Neuronal stem cell (in vitro differentiated cells): ENCODE results near the gene SIDT2.

Source experiments
- DNase-seq: peaks from one replicate; pipeline ENCODE4 v3.0.0-alpha.2; 2013; ENCODE audit warnings: low spot score
- H2AFZ ChIP-seq: one replicate; pipeline ENCODE4 v1.6.1; 2013; ENCODE audit warnings: mild to moderate bottlenecking, low read length, inconsistent platforms
- H2AK5ac ChIP-seq: 2 replicates; pipeline ENCODE4 v1.6.1; 2013; ENCODE audit warnings: low read depth, mild to moderate bottlenecking, inconsistent platforms, low read length, moderate library complexity, mixed read lengths
- H2BK120ac ChIP-seq: 2 replicates; pipeline ENCODE4 v1.6.1; 2013; ENCODE audit warnings: low read depth, mild to moderate bottlenecking, inconsistent platforms, low read length, moderate library complexity, mixed read lengths
- H2BK12ac ChIP-seq: one replicate; pipeline ENCODE4 v1.6.1; 2013; ENCODE audit warnings: low read length, inconsistent platforms
- H2BK15ac ChIP-seq: 2 replicates; pipeline ENCODE4 v1.6.1; 2013; ENCODE audit warnings: mild to moderate bottlenecking, low read length, inconsistent platforms, mixed read lengths
- H2BK5ac ChIP-seq: one replicate; pipeline ENCODE4 v1.6.1; 2013; ENCODE audit warnings: inconsistent platforms, mild to moderate bottlenecking, low read length, moderate library complexity
- H3K14ac ChIP-seq: one replicate; pipeline ENCODE4 v1.6.1; 2013; ENCODE audit warnings: low read length, inconsistent platforms
- H3K18ac ChIP-seq: 2 replicates; pipeline ENCODE4 v1.6.1; 2013; ENCODE audit warnings: low read length, inconsistent platforms
- H3K23ac ChIP-seq: 2 replicates; pipeline ENCODE4 v1.6.1; 2013; ENCODE audit warnings: low read depth, mild to moderate bottlenecking, mixed read lengths, low read length, inconsistent platforms; ENCODE audit not compliant: poor library complexity
- H3K27ac ChIP-seq: replicated peaks from 3 replicates; pipeline ENCODE4 v1.5.1; 2013; ENCODE audit warnings: low read length, inconsistent platforms
- H3K27me3 ChIP-seq, 3 experiments: 2 replicates each; pipeline ENCODE4 v1.6.1; 2013; ENCODE audit warnings: low read length in 3 of 3, mild to moderate bottlenecking in 2 of 3, inconsistent platforms in 1 of 3, low read depth in 1 of 3, mixed read lengths in 1 of 3, moderate library complexity in 1 of 3; ENCODE audit not compliant: control insufficient read depth in 3 of 3, insufficient read depth in 3 of 3
- H3K36me3 ChIP-seq, 2 donors: replicated peaks in 1 of 2; 2 replicates each; pipeline ENCODE4 v1.6.1; 2013; ENCODE audit warnings: low read length in 2 of 2; ENCODE audit not compliant: control insufficient read depth in 2 of 2, insufficient read depth in 2 of 2
- H3K4ac ChIP-seq: 2 replicates; pipeline ENCODE4 v1.6.1; 2013; ENCODE audit warnings: inconsistent platforms, mild to moderate bottlenecking, low read length, moderate library complexity
- H3K4me1 ChIP-seq, 2 donors: 1 replicate in 1 of 2; 2 replicates in 1 of 2; pipeline ENCODE4 v1.6.1; 2013; ENCODE audit warnings: low read length in 2 of 2, low read depth in 1 of 2; ENCODE audit not compliant: control insufficient read depth in 2 of 2, insufficient read depth in 1 of 2
- H3K4me2 ChIP-seq: one replicate; pipeline ENCODE4 v1.6.1; 2013; ENCODE audit warnings: mild to moderate bottlenecking, low read length, inconsistent platforms; ENCODE audit not compliant: insufficient read depth, poor library complexity, severe bottlenecking
- H3K4me3 ChIP-seq, 2 donors: 2 replicates each; pipeline ENCODE4 v1.5.1; 2013; ENCODE audit warnings: low read length in 2 of 2, mild to moderate bottlenecking in 2 of 2, inconsistent platforms in 1 of 2, moderate library complexity in 1 of 2
- H3K79me1 ChIP-seq: one replicate; pipeline ENCODE4 v1.6.1; 2013; ENCODE audit warnings: low read depth, mild to moderate bottlenecking, inconsistent platforms, low read length, moderate library complexity
- H3K9ac ChIP-seq: one replicate; pipeline ENCODE4 v1.6.1; 2013; ENCODE audit warnings: mild to moderate bottlenecking, low read depth, low read length, inconsistent platforms; ENCODE audit not compliant: poor library complexity
- H3K9me3 ChIP-seq, 2 donors: replicated peaks in 1 of 2; 2 replicates each; pipeline versions ENCODE3 to v1.6.1; 2013; ENCODE audit warnings: low read length in 2 of 2, mild to moderate bottlenecking in 2 of 2, inconsistent platforms in 1 of 2, low read depth in 1 of 2, mixed read lengths in 1 of 2, moderate library complexity in 1 of 2; ENCODE audit not compliant: control insufficient read depth in 2 of 2, insufficient read depth in 1 of 2
- H4K8ac ChIP-seq: one replicate; pipeline ENCODE4 v1.6.1; 2013; ENCODE audit warnings: low read depth, mild to moderate bottlenecking, inconsistent platforms, low read length, moderate library complexity
- H4K91ac ChIP-seq: one replicate; pipeline ENCODE4 v1.6.1; 2013; ENCODE audit warnings: low read length, low read depth, mild to moderate bottlenecking, inconsistent platforms; ENCODE audit not compliant: poor library complexity
- WGBS, 2 donors: extraction: QIAGEN DNeasy Blood & Tissue Kit; methylation state at CpG; one replicate each; pipeline ENCODE4 v1.1.7; 2013; ENCODE audit warnings: missing lambda C conversion rate in 2 of 2, mixed read lengths in 1 of 2; ENCODE audit not compliant: insufficient read length in 2 of 2, insufficient replicate concordance in 1 of 2; ENCODE audit errors: extremely low coverage in 2 of 2; 5-methylcytosine and 5-hydroxymethylcytosine counted together

SIDT2 gene

GRCh38 chr11:117193130-117194020, 14.8 kb downstream of the SIDT2 start:
- no peaks in the 10 kb centered on the region for H3K27me3 ChIP-seq
- no peaks in the 10 kb centered on the region for H3K9me3 ChIP-seq
- no peak overlapping the region for H2AK5ac ChIP-seq
- H3K4me3 ChIP-seq = no peak overlapping the region
- H4K91ac ChIP-seq = no peak overlapping the region
- no peak for DNase-seq
- H2BK5ac ChIP-seq = no peak overlapping the region
- no peak overlapping the region for H2AFZ ChIP-seq
- no CpG with 5 or more reads among the region's 15 CpGs for WGBS, 2 donors
- no peak overlapping the region for H2BK12ac ChIP-seq
- no peaks in the 10 kb centered on the region for H3K79me1 ChIP-seq
- H3K4me2 ChIP-seq = no peak overlapping the region
- H3K36me3 ChIP-seq = peaks cover 16 to 38% of the 10 kb centered on the region in 2 donors
- no peak overlapping the region for H3K9ac ChIP-seq
- no peak overlapping the region for H2BK15ac ChIP-seq
- no peak overlapping the region for H2BK120ac ChIP-seq
- peaks cover 0 to 8% of the 10 kb centered on the region in 2 donors for H3K4me1 ChIP-seq
- no peak overlapping the region for H3K14ac ChIP-seq
- no peak overlapping the region for H3K27ac ChIP-seq
- no peak overlapping the region for H3K18ac ChIP-seq
- no peak overlapping the region for H3K23ac ChIP-seq
- H4K8ac ChIP-seq = no peak overlapping the region
- no peak overlapping the region for H3K4ac ChIP-seq

DNA sequence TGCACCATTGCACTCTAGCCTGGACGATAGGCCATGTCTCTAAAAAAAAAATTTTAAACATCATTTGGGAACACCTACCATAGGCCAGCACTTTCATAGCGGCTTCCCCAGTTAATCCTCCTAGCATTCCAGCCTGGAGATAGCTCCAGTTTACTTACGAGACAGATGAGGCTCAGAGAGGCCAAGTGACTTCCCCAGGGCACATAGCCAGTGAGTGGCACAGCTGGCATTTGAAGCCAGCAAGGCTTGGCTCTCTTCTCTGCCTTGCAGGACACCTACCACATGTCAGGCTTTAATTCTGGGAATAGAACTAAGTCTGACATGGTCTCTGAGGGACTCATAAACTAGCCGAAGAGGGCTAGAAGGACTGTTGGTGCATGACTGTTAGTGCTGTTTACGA, 15.7 kb downstream of the SIDT2 start:
- Histone ChIP-seq H3K27ac (no peak overlapping the region), H2BK5ac (no peak overlapping the region), H3K79me1 (no peaks in the 10 kb centered on the region), H4K91ac (no peak overlapping the region), H3K4me2 (no peak overlapping the region), H3K4me3 (no peak overlapping the region), H3K14ac (no peak overlapping the region), H2BK12ac (no peak overlapping the region), H3K9me3 (no peaks in the 10 kb centered on the region), H3K27me3 (no peaks in the 10 kb centered on the region), H3K18ac (no peak overlapping the region), H3K9ac (no peak overlapping the region), H2BK15ac (no peak overlapping the region), H2BK120ac (no peak overlapping the region), H3K36me3 (peaks cover 10 to 29% of the 10 kb centered on the region in 2 donors), H2AFZ (no peak overlapping the region), H3K23ac (no peak overlapping the region), H2AK5ac (no peak overlapping the region), H3K4me1 (peaks cover 7 to 13% of the 10 kb centered on the region in 2 donors), H3K4ac (no peak overlapping the region), H4K8ac (no peak overlapping the region)
- no CpG with 5 or more reads among the region's 5 CpGs for WGBS, 2 donors
- DNase-seq = no peak

DNA sequence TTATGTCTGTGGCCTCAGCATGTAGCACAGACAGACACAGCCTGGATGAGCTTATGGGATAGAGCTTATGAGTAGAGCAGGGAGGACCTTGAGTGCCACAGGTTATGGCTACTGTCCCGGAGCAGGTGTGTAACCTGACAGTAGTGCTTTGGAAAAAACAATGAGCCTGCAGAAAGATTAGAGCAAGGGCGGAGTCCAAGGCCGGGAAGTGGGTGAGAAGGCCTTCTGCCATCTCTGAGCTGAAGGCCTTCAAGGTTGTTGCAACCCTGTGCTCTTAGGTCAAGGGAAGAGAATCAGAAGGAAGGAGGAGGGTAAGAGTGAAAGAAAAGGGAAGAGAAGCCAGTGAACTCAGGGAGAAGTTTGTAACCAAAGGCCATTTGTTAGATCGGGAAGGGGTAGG, 16.7 kb downstream of the SIDT2 start:
- no peak overlapping the region for H3K23ac ChIP-seq
- H2AFZ ChIP-seq = no peak overlapping the region
- H2BK5ac ChIP-seq = no peak overlapping the region
- H3K9ac ChIP-seq = no peak overlapping the region
- WGBS, 2 donors = no CpG with 5 or more reads among the region's 4 CpGs
- no peaks in the 10 kb centered on the region for H3K27me3 ChIP-seq
- no peak for DNase-seq
- H3K79me1 ChIP-seq = no peaks in the 10 kb centered on the region
- no peak overlapping the region for H3K18ac ChIP-seq
- no peak overlapping the region for H2BK15ac ChIP-seq
- no peak overlapping the region for H3K4me2 ChIP-seq
- H2BK120ac ChIP-seq = no peak overlapping the region
- no peak overlapping the region for H3K27ac ChIP-seq
- no peak overlapping the region for H4K8ac ChIP-seq
- peaks cover 12 to 22% of the 10 kb centered on the region in 2 donors for H3K4me1 ChIP-seq
- no peak overlapping the region for H3K14ac ChIP-seq
- no peak overlapping the region for H2AK5ac ChIP-seq
- no peak overlapping the region for H3K4me3 ChIP-seq
- no peak overlapping the region for H2BK12ac ChIP-seq
- no peaks in the 10 kb centered on the region for H3K9me3 ChIP-seq
- H3K36me3 ChIP-seq = peaks cover 10 to 20% of the 10 kb centered on the region in 2 donors
- H4K91ac ChIP-seq = no peak overlapping the region
- no peak overlapping the region for H3K4ac ChIP-seq

- Histone ChIP-seq H3K27ac (no peak overlapping the region), H3K23ac (no peak overlapping the region), H4K8ac (no peak overlapping the region), H3K9ac (no peak overlapping the region), H3K36me3 (peaks cover 6 to 17% of the 10 kb centered on the region in 2 donors), H3K9me3 (no peaks in the 10 kb centered on the region), H3K4me1 (peaks cover 12 to 26% of the 10 kb centered on the region in 2 donors), H3K79me1 (no peaks in the 10 kb centered on the region), H2BK12ac (no peak overlapping the region), H2AK5ac (no peak overlapping the region), H2BK120ac (no peak overlapping the region), H2BK5ac (no peak overlapping the region), H3K4me3 (no peak overlapping the region), H3K18ac (no peak overlapping the region), H2BK15ac (no peak overlapping the region), H3K14ac (no peak overlapping the region), H3K4ac (no peak overlapping the region), H2AFZ (no peak overlapping the region), H3K27me3 (no peaks in the 10 kb centered on the region), H3K4me2 (no peak overlapping the region), H4K91ac (no peak overlapping the region)
- WGBS, 2 donors = no CpG with 5 or more reads among the region's 19 CpGs
- DNase-seq = no peak
Measured at GRCh38 chr11:117195761-117196160, 17.2 kb downstream of the SIDT2 start.
